ENCODE data around the gene LRRC43. TPM values are rescaled to one million over a fixed set of nuclear protein-coding genes. Genes with fewer than 3 reads are reported as not detected.

Gene LRRC43
- total RNA-seq, 1 experiment from 2014 or later = 0.46 TPM

- WGBS (ENCODE audit: extremely low coverage, insufficient read length, low lambda C conversion rate) = no CpG with 5 or more reads among the region's 18 CpGs
- H3K4me3 Mint-ChIP-seq = no peak overlapping the region
- H3K9ac ChIP-seq (ENCODE audit: extremely low read depth, insufficient read length, low read length) = no peak overlapping the region
- H3K14ac ChIP-seq (ENCODE audit: insufficient read depth, low read length) = no peak overlapping the region
- no peaks in the 10 kb centered on the region for H3K79me2 ChIP-seq (ENCODE audit: insufficient read depth, low read length)
- no peaks in the 10 kb centered on the region for H4K20me1 ChIP-seq (ENCODE audit: control insufficient read depth, insufficient read depth, insufficient read length)
- H4K8ac ChIP-seq (replicated peaks; ENCODE audit: insufficient read length, low read depth, low read length) = no peak overlapping the region
- H3K9me3 ChIP-seq (ENCODE audit: control insufficient read depth, low read depth, low read length) = no peaks in the 10 kb centered on the region
- H3K27ac Mint-ChIP-seq = peak overlapping the region in 1 of 3 experiments; percentile 20; a peak in 1 of 7 replicates
- no peak overlapping the region for H3K4me2 ChIP-seq (ENCODE audit: insufficient read depth, insufficient read length, low read length)
- no peak overlapping the region for H2BK20ac ChIP-seq (ENCODE audit: low read depth, low read length, poor library complexity, severe bottlenecking)
- H3T11ph ChIP-seq (ENCODE audit: low read length) = no peak overlapping the region
- no peak overlapping the region for H2BK120ac ChIP-seq (ENCODE audit: low read depth, low read length, poor library complexity, severe bottlenecking)
- H3K23ac ChIP-seq (ENCODE audit: insufficient read length, low read depth, low read length) = no peak overlapping the region
- H2BK15ac ChIP-seq (ENCODE audit: low read depth, low read length) = no peak overlapping the region
- H3K4ac ChIP-seq (ENCODE audit: low read depth, low read length) = no peak overlapping the region
- H3K27me3 ChIP-seq (ENCODE audit: insufficient read depth, low read length) = peaks cover 4% of the 10 kb centered on the region; the same call in 1 of the 2 replicates
- TF ChIP-seq CTCF (conservative IDR thresholded peaks at IDR 0.05) = no peak
- H3K56ac ChIP-seq (ENCODE audit: insufficient read length, low read depth, low read length) = no peak overlapping the region
- no peak overlapping the region for H2BK5ac ChIP-seq (ENCODE audit: insufficient read length, low read length)
- H3K36me3 Mint-ChIP-seq (ENCODE audit: insufficient read depth in 1 of 3, low read depth in 3 of 3) = peaks cover 24 to 53% (median 41%) of the 10 kb centered on the region in 3 experiments; a peak in 6 of 7 replicates
- no peak overlapping the region for H3K18ac ChIP-seq (ENCODE audit: insufficient read length, low read depth, low read length)
- DNase-seq = no peak
- H3K23me2 ChIP-seq (ENCODE audit: insufficient read length, low read depth, low read length, poor library complexity, severe bottlenecking) = peaks cover 7% of the 10 kb centered on the region
- no peak overlapping the region for H4K5ac ChIP-seq (ENCODE audit: insufficient read length, low read depth, low read length)
- no peaks in the 10 kb centered on the region for H3K9me3 Mint-ChIP-seq
- H3K79me1 ChIP-seq (ENCODE audit: insufficient read depth, low read depth, low read length, poor library complexity, severe bottlenecking) = no peaks in the 10 kb centered on the region
- peaks cover 25 to 30% of the 10 kb centered on the region in 2 experiments for H3K4me1 Mint-ChIP-seq
- no peak overlapping the region for H2AFZ ChIP-seq (ENCODE audit: low read length)
- no peak overlapping the region for H2AK5ac ChIP-seq (ENCODE audit: insufficient read length, low read length)
- H2BK12ac ChIP-seq (ENCODE audit: insufficient read length, low read depth, low read length) = no peak overlapping the region
- H3K4me1 ChIP-seq (ENCODE audit: insufficient read depth, low read length) = no peaks in the 10 kb centered on the region; the same call in 1 of the 2 replicates
- H3K27ac ChIP-seq (ENCODE audit: insufficient read length, low read depth, low read length) = no peak overlapping the region
- H3K27me3 Mint-ChIP-seq (ENCODE audit: low read depth) = peaks cover 25% of the 10 kb centered on the region
- H4K91ac ChIP-seq (ENCODE audit: insufficient read length, low read depth, low read length) = no peak overlapping the region
Observed at GRCh38 chr12:122208073-122208820, 25.3 kb downstream of the LRRC43 start.
